Activated T-helper 2 cell treated with anti-CD3 and anti-CD28 coated beads, Interferon-gamma antibody, Interleukin-2, Interleukin-4, amounts not matched to agents 10 μg/mL and 5 μg/mL and 100 μg/mL, durations not matched to agents 14 hours and 24 hours and 36 hours (primary cell): ENCODE data around the gene CHD2. TPM values are rescaled to one million over a fixed set of nuclear protein-coding genes. Genes with fewer than 3 reads are reported as not detected.

Source experiments
- DNase-seq: peaks from one replicate; pipeline ENCODE4 v3.0.0; 2021; ENCODE audit warnings: low spot score
- H3K27ac Mint-ChIP-seq: one replicate; pipeline ENCODE4 v1.8.0; 2021; ENCODE audit warnings: mixed read lengths
- H3K27me3 Mint-ChIP-seq: one replicate; pipeline ENCODE4 v1.8.0; 2021; ENCODE audit warnings: low read depth, mixed read lengths
- H3K36me3 Mint-ChIP-seq: one replicate; pipeline ENCODE4 v1.8.0; 2021; ENCODE audit warnings: low read depth, mixed read lengths
- H3K4me1 Mint-ChIP-seq: one replicate; pipeline ENCODE4 v1.8.0; 2021; ENCODE audit warnings: low read depth, mixed read lengths
- H3K4me3 Mint-ChIP-seq: one replicate; pipeline ENCODE4 v1.8.0; 2021; ENCODE audit warnings: low read depth, mild to moderate bottlenecking, moderate library complexity, mixed read lengths
- H3K9me3 Mint-ChIP-seq: one replicate; pipeline ENCODE4 v1.8.0; 2021; ENCODE audit warnings: mixed read lengths
- intact Hi-C: fragments of 100-400 bp; cut with micrococcal nuclease; formaldehyde crosslinking; loops from one replicate; pipeline ENCODE4 v1.15.1; 2023
- total RNA-seq: library from RNA; stranded (reverse); gene quantifications from 2 replicates; pipeline ENCODE4 v1.2.3, GENCODE V29; 2022

CHD2 gene
- total RNA-seq, 1 donor from 2014 or later, result 111 TPM

- H3K9me3 Mint-ChIP-seq, result no peaks in the 10 kb centered on the region
- H3K27ac Mint-ChIP-seq, result peak overlapping the region; percentile 97
- no peaks in the 10 kb centered on the region for H3K27me3 Mint-ChIP-seq
- H3K4me3 Mint-ChIP-seq, result peak overlapping the region; percentile 87
- intact Hi-C loops, result loop anchor here (2.0 to 5.0 kb wide), 2 partner anchors 36 kb away; no protein-coding TSS in a partner anchor
- H3K36me3 Mint-ChIP-seq, result peaks cover 29% of the 10 kb centered on the region
- peaks cover 49% of the 10 kb centered on the region for H3K4me1 Mint-ChIP-seq
- no peak for DNase-seq
Observed at GRCh38 chr15:92881211-92881754, 18.8 kb upstream of the CHD2 start.

GRCh38 chr15:92881802-92882696 lies 18.1 kb upstream of the CHD2 start:
- no peaks in the 10 kb centered on the region for H3K27me3 Mint-ChIP-seq
- peak; percentile 98 for DNase-seq
- intact Hi-C loops, result loop anchor here (1.0 to 5.0 kb wide), 7 partner anchors 18 to 73 kb away; partner anchors contain the start of gene CHD2
- peaks cover 57% of the 10 kb centered on the region for H3K4me1 Mint-ChIP-seq
- peak overlapping the region; percentile 97 for H3K27ac Mint-ChIP-seq
- no peaks in the 10 kb centered on the region for H3K9me3 Mint-ChIP-seq
- peak overlapping the region; percentile 87 for H3K4me3 Mint-ChIP-seq
- peaks cover 37% of the 10 kb centered on the region for H3K36me3 Mint-ChIP-seq

GRCh38 chr15:92882697-92883162 lies 17.4 kb upstream of the CHD2 start:
- no peaks in the 10 kb centered on the region for H3K9me3 Mint-ChIP-seq
- H3K4me3 Mint-ChIP-seq, result peak overlapping the region; percentile 91
- H3K36me3 Mint-ChIP-seq, result peaks cover 43% of the 10 kb centered on the region
- DNase-seq, result no peak
- H3K4me1 Mint-ChIP-seq, result peaks cover 59% of the 10 kb centered on the region
- intact Hi-C loops, result loop anchor here (1.0 to 5.0 kb wide), 6 partner anchors 18 to 73 kb away; partner anchors contain the start of gene CHD2
- H3K27me3 Mint-ChIP-seq, result no peaks in the 10 kb centered on the region
- peak overlapping the region; percentile 97 for H3K27ac Mint-ChIP-seq

GRCh38 chr15:92883163-92883875 lies 16.8 kb upstream of the CHD2 start:
- Mint-ChIP-seq H3K27ac (peak overlapping the region; percentile 98), H3K27me3 (no peaks in the 10 kb centered on the region), H3K4me1 (peaks cover 60% of the 10 kb centered on the region), H3K36me3 (peaks cover 49% of the 10 kb centered on the region), H3K4me3 (peak overlapping the region; percentile 91), H3K9me3 (no peaks in the 10 kb centered on the region)
- intact Hi-C loops, result loop anchor here (5.0 kb wide), 1 partner anchor 34 kb away; no protein-coding TSS in a partner anchor
- DNase-seq, result peak; percentile 41

- no peak for DNase-seq
- peak overlapping the region; percentile 91 for H3K4me3 Mint-ChIP-seq
- H3K36me3 Mint-ChIP-seq, result peaks cover 52% of the 10 kb centered on the region
- H3K27me3 Mint-ChIP-seq, result no peaks in the 10 kb centered on the region
- H3K27ac Mint-ChIP-seq, result peak overlapping the region; percentile 98
- intact Hi-C loops, result loop anchor here (5.0 kb wide), 1 partner anchor 33 kb away; no protein-coding TSS in a partner anchor
- H3K4me1 Mint-ChIP-seq, result peaks cover 57% of the 10 kb centered on the region
- H3K9me3 Mint-ChIP-seq, result no peaks in the 10 kb centered on the region
Observed at GRCh38 chr15:92883876-92884435, 16.2 kb upstream of the CHD2 start.

- H3K9me3 Mint-ChIP-seq, result no peaks in the 10 kb centered on the region
- H3K4me1 Mint-ChIP-seq, result peaks cover 60% of the 10 kb centered on the region
- H3K27ac Mint-ChIP-seq, result peak overlapping the region; percentile 98
- peaks cover 56% of the 10 kb centered on the region for H3K36me3 Mint-ChIP-seq
- intact Hi-C loops, result loop anchor here (5.0 kb wide), 1 partner anchor 33 kb away; no protein-coding TSS in a partner anchor
- DNase-seq, result no peak
- H3K27me3 Mint-ChIP-seq, result no peaks in the 10 kb centered on the region
- H3K4me3 Mint-ChIP-seq, result peak overlapping the region; percentile 91
Observed at GRCh38 chr15:92884436-92885223, 15.5 kb upstream of the CHD2 start.

- peaks cover 58% of the 10 kb centered on the region for H3K4me1 Mint-ChIP-seq
- DNase-seq, result no peak
- intact Hi-C loops, result no loop called here
- no peaks in the 10 kb centered on the region for H3K9me3 Mint-ChIP-seq
- peaks cover 64% of the 10 kb centered on the region for H3K36me3 Mint-ChIP-seq
- peak overlapping the region; percentile 91 for H3K4me3 Mint-ChIP-seq
- H3K27me3 Mint-ChIP-seq, result no peaks in the 10 kb centered on the region
- H3K27ac Mint-ChIP-seq, result peak overlapping the region; percentile 98
Observed at GRCh38 chr15:92885224-92886041, 14.7 kb upstream of the CHD2 start.

- Mint-ChIP-seq H3K27ac (peak overlapping the region; percentile 72), H3K4me3 (peak overlapping the region; percentile 91), H3K36me3 (peaks cover 70% of the 10 kb centered on the region), H3K4me1 (peaks cover 58% of the 10 kb centered on the region), H3K27me3 (no peaks in the 10 kb centered on the region), H3K9me3 (no peaks in the 10 kb centered on the region)
- intact Hi-C loops, result no loop called here
- DNase-seq, result no peak
Observed at GRCh38 chr15:92886042-92886537, 14.0 kb upstream of the CHD2 start.

GRCh38 chr15:92886815-92887214 lies 13.3 kb upstream of the CHD2 start:
- H3K27me3 Mint-ChIP-seq, result no peaks in the 10 kb centered on the region

GRCh38 chr15:92887869-92888268 lies 12.3 kb upstream of the CHD2 start:
- intact Hi-C loops, result no loop called here
- DNase-seq, result no peak
- Mint-ChIP-seq H3K27me3 (no peaks in the 10 kb centered on the region), H3K4me3 (peak overlapping the region; percentile 67), H3K27ac (peak overlapping the region; percentile 67), H3K4me1 (peaks cover 54% of the 10 kb centered on the region), H3K36me3 (peaks cover 86% of the 10 kb centered on the region), H3K9me3 (no peaks in the 10 kb centered on the region)

More at GRCh38 chr15:92886815-92887214, 13.3 kb upstream of the CHD2 start:
- Mint-ChIP-seq H3K4me3 (peak overlapping the region; percentile 91), H3K4me1 (peaks cover 58% of the 10 kb centered on the region), H3K9me3 (no peaks in the 10 kb centered on the region), H3K36me3 (peaks cover 77% of the 10 kb centered on the region), H3K27ac (peak overlapping the region; percentile 72)
- intact Hi-C loops, result no loop called here
- DNase-seq, result no peak
